Immature natural killer cell (primary cell): ENCODE results near the gene SYF2. TPM values are rescaled to one million over a fixed set of nuclear protein-coding genes. Genes with fewer than 3 reads are reported as not detected.

ENCODE experiments used
- DNase-seq, 3 donors: peaks; one replicate each; pipeline ENCODE4 v3.0.0; 2022; ENCODE audit warnings: mixed read lengths in 1 of 3
- H3K27ac Mint-ChIP-seq, 6 donors: one replicate each; pipeline ENCODE4 v1.8.0; 2020; ENCODE audit warnings: mixed read lengths in 6 of 6, mild to moderate bottlenecking in 5 of 6, inconsistent platforms in 4 of 6, moderate library complexity in 3 of 6
- H3K27me3 Mint-ChIP-seq, 3 donors: one replicate each; pipeline ENCODE4 v1.8.0; 2020 to 2021; ENCODE audit warnings: low read depth in 3 of 3, mild to moderate bottlenecking in 3 of 3, mixed read lengths in 3 of 3, moderate library complexity in 3 of 3, inconsistent platforms in 1 of 3
- H3K36me3 Mint-ChIP-seq, 3 donors: one replicate each; pipeline ENCODE4 v1.8.0; 2020; ENCODE audit warnings: mixed read lengths in 3 of 3, inconsistent platforms in 2 of 3, mild to moderate bottlenecking in 2 of 3
- H3K4me1 Mint-ChIP-seq, 2 donors: one replicate each; pipeline ENCODE4 v1.8.0; 2020; ENCODE audit warnings: inconsistent platforms in 2 of 2, mild to moderate bottlenecking in 2 of 2, mixed read lengths in 2 of 2, moderate library complexity in 1 of 2
- H3K4me3 Mint-ChIP-seq, 5 donors: one replicate each; pipeline ENCODE4 v1.8.0; 2020; ENCODE audit warnings: mild to moderate bottlenecking in 5 of 5, mixed read lengths in 5 of 5, inconsistent platforms in 3 of 5, moderate library complexity in 3 of 5
- H3K9me3 Mint-ChIP-seq, 6 donors: one replicate each; pipeline ENCODE4 v1.8.0; 2020; ENCODE audit warnings: mild to moderate bottlenecking in 6 of 6, mixed read lengths in 6 of 6, inconsistent platforms in 4 of 6, moderate library complexity in 3 of 6
- polyA plus RNA-seq, 3 donors: library from polyadenylated mRNA; unstranded; fragments of 300-500 nt; fragmentation: Illumina TruSeq; gene quantifications; one replicate each; pipeline ENCODE4 v1.2.3, GENCODE V29; 2021

The SYF2 gene
- polyA plus RNA-seq, 3 donors from 2014 or later, result 65.6 to 82.8 (median 75.9) TPM

DNA sequence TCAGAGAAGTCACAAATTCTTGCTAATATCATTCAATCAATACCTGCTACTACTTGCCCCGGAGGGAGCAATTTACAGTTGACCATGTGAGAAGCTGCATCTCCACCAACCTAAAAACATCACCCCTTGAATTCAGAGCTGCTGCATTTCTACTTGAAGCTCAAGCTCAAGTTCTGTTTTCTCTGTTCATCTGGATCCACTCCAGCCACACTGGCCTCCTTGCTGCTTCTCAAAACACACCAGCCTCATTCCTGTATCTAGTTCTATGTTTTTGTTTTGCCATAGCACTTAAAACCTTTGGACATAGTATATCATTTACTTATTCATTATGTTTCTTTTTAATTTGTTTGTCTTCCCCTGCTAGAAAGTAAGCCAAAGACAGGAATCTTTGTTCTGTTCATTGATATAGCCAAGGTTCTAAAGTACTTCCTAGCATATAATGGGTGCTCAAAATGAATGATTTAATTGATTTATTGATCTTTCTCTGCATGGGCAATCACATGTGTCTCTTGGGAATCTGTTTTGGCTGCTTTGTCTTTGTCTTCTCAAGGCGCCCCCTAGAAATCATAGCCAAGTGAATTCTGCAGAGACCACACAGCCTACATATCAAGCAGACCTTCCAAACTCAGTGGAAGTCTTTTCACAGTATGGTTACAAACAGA, 23.6 kb downstream of the SYF2 start:
- peaks cover 1 to 5% of the 10 kb centered on the region in 2 donors for H3K4me1 Mint-ChIP-seq

DNA sequence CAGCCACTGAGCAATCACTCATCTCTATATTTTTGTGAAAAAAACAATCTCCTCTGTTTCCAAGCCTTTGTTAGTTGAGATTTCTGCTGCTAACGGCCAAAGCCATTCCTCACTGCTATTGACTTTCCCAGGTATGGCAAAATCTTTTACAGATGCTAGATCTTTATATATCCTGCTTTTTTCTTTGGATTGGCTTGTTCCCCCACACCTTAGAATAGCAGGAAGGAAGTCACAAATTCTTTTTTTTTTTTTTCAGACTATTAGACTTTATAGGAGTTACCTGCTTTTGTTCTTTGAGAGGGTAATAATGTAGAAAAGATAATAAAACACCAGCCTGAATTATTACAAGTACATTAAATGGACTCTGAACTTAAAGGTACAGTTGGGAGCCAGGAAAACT, 24.2 kb downstream of the SYF2 start:
- Mint-ChIP-seq H3K4me3 (no peak overlapping the region), H3K36me3 (no peaks in the 10 kb centered on the region), H3K4me1 (peaks cover 1 to 5% of the 10 kb centered on the region in 2 donors), H3K27me3 (peaks cover 0 to 7% (median 7%) of the 10 kb centered on the region in 3 donors), H3K27ac (no peak overlapping the region), H3K9me3 (no peaks in the 10 kb centered on the region)
- no peak for DNase-seq

More for the DNA sequence above, 23.6 kb downstream of the SYF2 start:
- H3K27me3 Mint-ChIP-seq, result peaks cover 0 to 7% (median 7%) of the 10 kb centered on the region in 3 donors
- no peaks in the 10 kb centered on the region for H3K36me3 Mint-ChIP-seq
- no peaks in the 10 kb centered on the region for H3K9me3 Mint-ChIP-seq
- H3K4me3 Mint-ChIP-seq, result no peak overlapping the region
- no peak for DNase-seq
- H3K27ac Mint-ChIP-seq, result no peak overlapping the region

DNA sequence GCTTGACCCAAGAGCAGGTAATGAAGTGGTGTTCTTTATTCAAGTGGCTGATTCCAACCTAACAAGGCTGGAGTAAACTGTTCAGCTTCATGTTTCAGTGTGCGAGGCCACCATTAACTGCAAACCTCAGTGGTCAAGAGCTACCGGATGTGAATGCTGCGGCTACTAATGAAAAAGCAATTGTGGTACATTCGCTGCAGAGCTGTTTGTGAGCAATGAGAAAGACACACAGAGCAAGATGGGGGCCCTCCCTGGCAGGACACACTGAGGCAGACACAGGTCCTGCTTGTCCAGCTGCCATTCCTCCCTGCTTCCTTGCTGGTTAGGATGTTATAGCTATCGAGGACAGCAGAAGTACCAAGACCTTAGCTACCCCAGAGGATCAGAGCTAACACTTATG, 26.1 kb downstream of the SYF2 start:
- no peaks in the 10 kb centered on the region for H3K36me3 Mint-ChIP-seq
- H3K27ac Mint-ChIP-seq, result no peak overlapping the region
- no peak for DNase-seq
- H3K4me1 Mint-ChIP-seq, result peaks cover 1 to 5% of the 10 kb centered on the region in 2 donors
- H3K27me3 Mint-ChIP-seq, result peaks cover 0 to 8% (median 5%) of the 10 kb centered on the region in 3 donors
- no peak overlapping the region for H3K4me3 Mint-ChIP-seq
- no peaks in the 10 kb centered on the region for H3K9me3 Mint-ChIP-seq

DNA sequence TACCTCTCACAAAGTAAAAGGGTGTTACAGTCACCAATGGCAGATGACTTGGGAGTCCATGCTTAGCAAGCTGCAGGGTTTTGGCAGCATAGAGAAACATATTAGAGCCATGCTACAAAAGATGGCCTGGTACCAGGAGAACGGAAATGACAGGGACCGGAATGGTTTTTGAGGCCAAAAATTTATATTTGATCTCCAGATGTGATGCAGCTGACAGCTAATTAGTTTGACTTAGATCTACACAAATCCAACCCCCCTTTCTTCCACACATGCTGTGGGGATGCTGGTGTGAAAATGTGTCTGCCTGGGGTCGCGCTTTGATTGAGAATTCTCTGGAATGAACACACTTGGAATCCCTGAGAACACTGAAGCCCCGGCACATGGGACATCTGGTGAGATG, 26.5 kb downstream of the SYF2 start:
- Mint-ChIP-seq H3K27ac (no peak overlapping the region), H3K4me1 (peaks cover 1 to 5% of the 10 kb centered on the region in 2 donors), H3K27me3 (peaks cover 0 to 5% (median 2%) of the 10 kb centered on the region in 3 donors), H3K4me3 (no peak overlapping the region), H3K9me3 (no peaks in the 10 kb centered on the region), H3K36me3 (no peaks in the 10 kb centered on the region)
- DNase-seq, result no peak

DNA sequence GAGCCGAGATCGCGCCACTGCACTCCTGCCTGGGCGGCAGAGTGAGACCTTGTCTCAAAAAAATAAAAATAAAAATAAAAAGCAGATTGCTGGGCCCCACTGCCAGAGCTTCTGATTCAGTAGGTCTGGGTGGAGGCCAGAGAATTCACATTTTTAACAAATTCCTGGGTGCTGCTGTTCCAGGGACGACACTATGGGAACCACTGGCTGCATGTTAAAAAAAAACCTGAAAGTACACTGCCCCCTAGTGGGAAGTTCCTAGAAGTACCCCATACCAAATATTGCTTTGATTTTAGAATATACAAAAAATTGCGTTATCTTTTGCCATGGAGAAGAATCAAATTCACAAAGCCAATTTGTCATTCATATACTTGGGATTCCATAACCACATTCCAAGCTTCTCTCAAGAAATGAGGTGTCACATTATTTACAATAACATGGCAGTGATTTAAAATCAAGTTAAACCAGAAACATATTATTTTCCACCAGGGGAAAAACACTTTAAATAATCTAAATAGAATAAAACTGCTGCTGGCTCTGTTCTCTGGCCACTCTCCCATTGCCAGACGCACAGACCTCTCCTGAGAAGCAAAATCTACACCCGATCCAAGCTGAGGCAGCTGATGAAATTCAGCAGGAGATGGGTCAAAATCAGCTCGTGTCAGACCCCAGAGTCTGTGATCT, 27.4 kb downstream of the SYF2 start:
- peaks cover 0 to 4% (median 2%) of the 10 kb centered on the region in 3 donors for H3K27me3 Mint-ChIP-seq
- peak overlapping the region in 1 of 6 donors; percentile 25 for H3K27ac Mint-ChIP-seq
- DNase-seq, result peak; percentile 56 to 65 (median 60)
- H3K9me3 Mint-ChIP-seq, result no peaks in the 10 kb centered on the region
- H3K36me3 Mint-ChIP-seq, result no peaks in the 10 kb centered on the region
- H3K4me1 Mint-ChIP-seq, result peaks cover 1 to 5% of the 10 kb centered on the region in 2 donors
- no peak overlapping the region for H3K4me3 Mint-ChIP-seq

DNA sequence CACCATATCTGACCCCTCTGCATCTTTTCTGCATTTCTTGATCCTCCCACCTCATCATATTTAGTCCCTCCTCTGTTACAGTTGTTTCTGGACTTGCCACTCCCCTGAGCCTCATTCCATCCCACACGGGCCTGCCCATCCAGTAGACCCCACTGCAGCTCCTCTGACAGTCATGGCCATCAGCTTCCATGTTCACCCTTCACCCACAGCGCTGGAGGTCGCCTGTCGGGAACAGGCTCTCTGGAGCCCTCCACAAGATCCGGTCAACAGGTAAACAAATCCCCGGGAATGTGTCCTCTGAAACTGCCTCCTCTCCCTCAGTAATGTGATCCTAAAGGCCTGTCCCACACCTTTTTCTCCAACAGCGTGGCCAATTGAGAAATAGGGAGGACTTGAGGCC, 31.3 kb downstream of the SYF2 start:
- H3K27me3 Mint-ChIP-seq, result peaks cover 0 to 6% (median 5%) of the 10 kb centered on the region in 3 donors
- no peaks in the 10 kb centered on the region for H3K36me3 Mint-ChIP-seq
- no peak for DNase-seq
- H3K4me3 Mint-ChIP-seq, result no peak overlapping the region
- no peaks in the 10 kb centered on the region for H3K9me3 Mint-ChIP-seq
- H3K27ac Mint-ChIP-seq, result no peak overlapping the region
- H3K4me1 Mint-ChIP-seq, result peaks cover 7 to 13% of the 10 kb centered on the region in 2 donors

DNA sequence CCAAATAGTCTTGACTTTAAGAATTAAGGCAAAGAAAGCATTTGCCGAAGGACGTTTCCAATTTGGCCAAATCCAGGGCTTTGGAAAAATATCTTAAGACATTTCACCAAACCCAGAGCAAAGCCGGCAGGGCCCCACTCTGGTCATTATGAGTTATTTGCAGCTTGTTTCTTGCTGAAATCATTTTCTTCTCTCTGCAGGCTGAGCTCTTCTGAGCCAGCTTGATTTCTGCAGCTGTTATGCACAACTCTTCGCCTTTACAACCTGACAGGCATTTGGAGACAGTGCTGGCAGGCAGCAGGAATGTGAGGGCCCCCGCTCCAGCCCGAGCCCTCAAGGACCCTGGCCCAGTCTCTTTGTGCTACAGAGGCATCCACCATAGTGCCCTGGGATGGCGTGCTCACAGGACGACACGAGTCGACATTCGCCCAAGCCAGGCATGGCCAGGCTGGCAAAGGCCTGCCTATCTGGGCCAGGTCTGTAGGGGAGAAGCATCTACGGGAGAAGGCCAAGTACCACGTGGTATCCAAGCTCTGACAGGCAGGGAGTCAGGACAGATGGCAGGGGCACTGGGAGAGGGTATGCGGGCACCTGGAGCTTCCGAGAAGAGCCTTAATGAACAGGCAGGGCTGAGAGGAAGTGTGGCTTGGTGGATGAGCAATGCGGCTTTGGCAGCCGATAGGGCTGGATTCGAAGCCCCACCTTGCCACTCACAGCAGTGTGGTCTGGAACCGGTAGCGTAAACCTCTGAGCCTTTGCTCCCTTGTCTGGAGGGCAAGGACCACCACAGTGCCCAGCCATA, 32.3 kb downstream of the SYF2 start:
- DNase-seq, result no peak
- H3K27me3 Mint-ChIP-seq, result peaks cover 0 to 5% (median 3%) of the 10 kb centered on the region in 3 donors
- H3K4me1 Mint-ChIP-seq, result peaks cover 7 to 12% of the 10 kb centered on the region in 2 donors
- no peaks in the 10 kb centered on the region for H3K9me3 Mint-ChIP-seq
- H3K4me3 Mint-ChIP-seq, result no peak overlapping the region
- H3K36me3 Mint-ChIP-seq, result no peaks in the 10 kb centered on the region
- no peak overlapping the region for H3K27ac Mint-ChIP-seq

DNA sequence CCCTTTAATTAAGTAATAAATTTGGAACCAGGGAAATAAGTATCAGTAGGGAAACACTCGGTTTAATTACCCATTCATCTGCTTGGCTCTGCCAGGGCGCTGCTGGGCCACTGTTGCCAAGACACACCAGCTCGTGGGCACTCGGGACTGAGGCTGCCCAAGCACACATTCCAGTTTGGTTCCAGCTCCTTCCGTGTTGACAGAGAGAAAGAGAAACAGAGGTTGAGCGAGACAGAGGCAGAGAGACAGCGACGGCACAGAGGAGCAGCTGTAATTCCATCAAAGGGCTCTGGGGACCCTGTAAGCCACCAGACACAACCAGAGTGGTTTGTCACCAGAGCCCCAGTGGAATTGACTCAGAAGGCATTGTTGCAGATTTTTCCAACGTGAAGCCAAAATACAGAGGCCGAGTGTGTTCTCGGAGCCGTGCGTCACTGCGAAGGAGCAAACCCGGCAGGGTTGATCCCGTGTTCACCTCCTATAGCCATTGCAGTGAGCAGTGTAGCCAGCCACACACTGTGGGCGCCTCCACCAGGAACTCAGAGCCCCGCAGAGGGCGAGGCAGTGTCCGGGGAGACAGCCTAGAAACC, 33.5 kb downstream of the SYF2 start:
- H3K4me3 Mint-ChIP-seq, result no peak overlapping the region
- H3K27me3 Mint-ChIP-seq, result peaks cover 0 to 5% (median 3%) of the 10 kb centered on the region in 3 donors
- H3K4me1 Mint-ChIP-seq, result peaks cover 12 to 16% of the 10 kb centered on the region in 2 donors
- no peaks in the 10 kb centered on the region for H3K36me3 Mint-ChIP-seq
- H3K27ac Mint-ChIP-seq, result no peak overlapping the region
- no peak for DNase-seq
- no peaks in the 10 kb centered on the region for H3K9me3 Mint-ChIP-seq

DNA sequence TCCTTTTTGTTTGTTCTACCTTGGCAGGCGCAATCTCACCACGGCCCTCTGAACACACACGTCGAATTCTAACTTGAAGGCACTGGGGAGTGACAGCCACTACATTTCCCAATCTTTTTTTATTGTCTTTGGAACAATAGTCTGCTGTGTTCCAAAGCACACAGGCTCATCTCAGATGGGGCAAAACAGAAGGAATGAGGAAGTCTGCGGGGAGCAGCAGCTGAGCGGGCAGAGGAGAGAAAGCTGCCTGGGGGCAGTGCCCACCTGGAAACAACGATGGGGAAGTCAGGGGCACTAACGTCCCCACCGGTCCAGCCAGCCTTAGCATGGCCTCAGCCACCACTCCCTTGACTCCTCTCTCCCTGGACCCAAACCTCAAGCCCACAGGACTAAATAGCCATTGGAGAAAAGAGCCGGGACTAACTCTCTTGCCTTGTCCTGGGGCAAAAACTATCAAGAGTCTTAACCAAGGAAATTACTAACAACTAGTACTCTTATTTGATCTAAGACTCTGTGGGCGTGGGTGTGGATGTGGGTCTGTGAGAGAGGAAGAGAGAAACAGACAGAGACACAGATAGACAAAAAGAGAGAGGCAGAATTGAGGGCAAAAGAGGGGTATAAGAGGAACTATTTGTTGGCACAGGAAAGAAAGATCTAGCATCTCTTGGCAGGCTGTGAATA, 34.2 kb downstream of the SYF2 start:
- Mint-ChIP-seq H3K27ac (peak overlapping the region in 1 of 6 donors; percentile 42), H3K36me3 (no peaks in the 10 kb centered on the region), H3K4me3 (no peak overlapping the region), H3K9me3 (no peaks in the 10 kb centered on the region), H3K4me1 (peaks cover 13 to 18% of the 10 kb centered on the region in 2 donors), H3K27me3 (peaks cover 0 to 5% (median 3%) of the 10 kb centered on the region in 3 donors)
- no peak for DNase-seq

DNA sequence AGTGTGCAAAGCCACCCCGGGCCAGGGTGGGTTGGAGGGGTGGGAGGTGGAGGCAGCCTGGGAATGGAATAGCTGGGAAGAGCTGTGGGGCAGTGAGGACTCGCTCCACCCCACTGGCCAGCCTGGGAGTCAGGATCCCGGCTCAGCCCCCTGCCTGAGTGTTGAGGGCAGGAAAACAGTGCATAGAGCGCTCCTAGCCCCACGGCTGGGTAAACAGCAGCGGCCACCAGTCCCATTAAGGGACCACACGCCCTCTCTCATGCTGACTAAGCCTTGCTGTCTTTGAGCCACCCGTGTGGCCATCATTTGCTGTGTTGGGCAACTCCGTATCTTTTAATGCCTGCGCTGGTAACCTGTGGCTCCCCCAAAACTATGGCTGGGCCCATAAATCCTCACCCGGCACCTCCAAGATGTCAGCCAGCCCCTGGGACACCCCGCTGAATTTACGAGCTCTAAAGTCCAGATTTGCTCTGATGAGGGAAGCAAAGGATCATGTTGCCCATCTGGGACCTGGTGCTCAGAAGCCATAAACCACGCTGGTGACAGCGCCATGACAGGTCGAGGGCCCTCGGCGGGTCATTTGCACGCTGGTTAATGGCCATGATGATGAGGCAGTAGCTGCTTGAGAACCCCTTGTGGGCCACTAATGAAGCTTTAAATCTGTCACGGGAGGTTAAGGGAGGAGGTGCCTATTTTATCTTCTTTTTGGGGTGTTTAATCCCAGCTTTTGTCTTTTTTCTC, 34.9 kb downstream of the SYF2 start:
- Mint-ChIP-seq H3K36me3 (no peaks in the 10 kb centered on the region), H3K4me3 (no peak overlapping the region), H3K27ac (no peak overlapping the region), H3K4me1 (peaks cover 13 to 18% of the 10 kb centered on the region in 2 donors), H3K27me3 (peaks cover 0 to 5% (median 3%) of the 10 kb centered on the region in 3 donors), H3K9me3 (no peaks in the 10 kb centered on the region)
- DNase-seq, result no peak

DNA sequence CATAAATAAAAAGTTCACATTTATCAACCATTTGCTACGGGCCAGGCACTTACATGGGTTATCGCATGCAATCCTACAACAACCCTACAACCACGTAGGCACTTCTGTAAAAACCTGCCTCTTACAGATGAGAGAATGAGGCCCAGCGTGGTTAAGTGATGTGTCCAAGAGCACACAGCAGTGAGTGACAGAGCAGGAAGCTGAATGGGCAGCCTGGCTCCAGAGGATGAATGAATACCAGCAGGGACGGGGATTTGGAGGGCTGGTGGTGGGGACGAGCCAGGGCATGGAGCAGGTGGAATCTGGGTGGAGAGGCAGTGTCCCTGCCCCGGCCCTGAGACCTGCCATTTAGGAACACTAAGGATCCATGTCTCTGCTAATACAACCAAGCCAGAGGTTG, 35.5 kb downstream of the SYF2 start:
- H3K4me1 Mint-ChIP-seq, result peaks cover 13 to 18% of the 10 kb centered on the region in 2 donors
- no peak overlapping the region for H3K4me3 Mint-ChIP-seq
- peaks cover 0 to 5% (median 3%) of the 10 kb centered on the region in 3 donors for H3K27me3 Mint-ChIP-seq
- DNase-seq, result no peak
- no peaks in the 10 kb centered on the region for H3K36me3 Mint-ChIP-seq
- no peak overlapping the region for H3K27ac Mint-ChIP-seq
- no peaks in the 10 kb centered on the region for H3K9me3 Mint-ChIP-seq

DNA sequence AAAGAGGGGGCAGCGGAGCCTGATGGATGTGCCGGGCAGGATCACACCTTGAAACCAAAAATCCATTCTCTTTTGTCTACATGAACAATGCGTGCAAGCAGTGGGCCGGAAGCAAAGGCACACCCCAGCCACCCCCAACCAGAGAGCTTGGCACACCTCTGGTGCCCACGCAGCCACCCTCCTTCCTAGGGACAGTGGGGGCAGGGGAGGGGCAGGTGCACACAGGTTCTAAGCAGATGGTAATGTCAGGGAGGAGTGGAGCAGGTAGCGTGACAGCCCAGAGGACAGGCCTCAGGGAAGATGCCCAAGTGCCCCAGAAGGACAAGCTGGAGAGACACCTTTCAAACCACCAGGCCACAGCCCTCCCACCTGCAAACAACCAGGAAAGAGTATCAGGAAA, 36.5 kb downstream of the SYF2 start:
- no peak for DNase-seq
- H3K27ac Mint-ChIP-seq, result no peak overlapping the region
- no peak overlapping the region for H3K4me3 Mint-ChIP-seq
- peaks cover 13 to 18% of the 10 kb centered on the region in 2 donors for H3K4me1 Mint-ChIP-seq
- H3K27me3 Mint-ChIP-seq, result peaks cover 0 to 5% (median 1%) of the 10 kb centered on the region in 3 donors
- H3K9me3 Mint-ChIP-seq, result no peaks in the 10 kb centered on the region
- H3K36me3 Mint-ChIP-seq, result no peaks in the 10 kb centered on the region
